ENCODE measurements around the gene IGF2BP2.

GRCh38 chr3:185750702-185751101, 74.1 kb downstream of the IGF2BP2 start:
- TF ChIP-seq CTCF (IDR thresholded peaks at IDR 0.05): no peak
- TF ChIP-seq POLR2A (IDR thresholded peaks at IDR 0.05): no peak
